ENCODE measurements around the gene MCM7. TPM values are rescaled to one million over a fixed set of nuclear protein-coding genes. Genes with fewer than 3 reads are reported as not detected.
"Not testable (repeated sequence)": the region's sequence is repeated elsewhere in the genome, so short reads cannot be mapped to it uniquely, and the experiment has no call there.

Gene MCM7
- total and polyA plus RNA-seq, 4 donors = 36.0 to 54.7 (median 41.8) TPM

DNA sequence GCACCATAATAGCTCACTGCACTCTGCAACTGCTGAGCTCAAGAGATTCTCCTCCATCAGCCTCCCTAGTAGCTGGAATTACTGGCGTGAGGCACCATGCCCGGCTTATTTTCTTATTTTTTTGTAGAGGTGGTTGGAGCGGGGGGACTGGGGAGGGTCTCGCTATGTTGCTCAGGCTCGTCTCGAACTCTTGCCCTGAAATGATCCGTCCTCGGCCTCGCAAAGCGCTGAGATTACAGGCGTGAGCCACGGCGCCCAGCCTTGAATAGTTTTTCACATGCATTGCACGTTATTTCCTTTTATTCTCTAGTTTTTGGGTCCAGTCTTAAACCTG is 47.0 kb upstream of the MCM7 start:
- ATAC-seq (ENCODE audit: insufficient read depth, low FRiP score) (no peak), DNase-seq (no peak)
- Histone ChIP-seq H3K27me3 (ENCODE audit: control insufficient read depth in 3 of 3, insufficient read depth in 3 of 3, low read length in 2 of 3) (no peaks in the 10 kb centered on the region), H3K4me1 (ENCODE audit: control insufficient read depth in 5 of 5, insufficient read depth in 5 of 5, low read length in 5 of 5) (peaks cover 0 to 15% (median 0%) of the 10 kb centered on the region in 5 donors), H3K4me3 (peak overlapping the region; percentile 17), H3K36me3 (ENCODE audit: control insufficient read depth in 4 of 4, insufficient read depth in 4 of 4, low read length in 4 of 4) (peaks cover 0 to 2% (median under 1%) of the 10 kb centered on the region in 4 donors), H3K9ac (ENCODE audit: insufficient read depth in 1 of 2, low read length in 2 of 2) (peak overlapping the region; percentile 9 to 14), H3K27ac (ENCODE audit: low read depth in 1 of 2, low read length in 1 of 2) (peak overlapping the region; percentile 78 to 82), H3K9me3 (ENCODE audit: control insufficient read depth in 4 of 4, insufficient read depth in 3 of 4, low read length in 3 of 4) (no peaks in the 10 kb centered on the region)
- WGBS, 2 donors = 14 to 20% methylated on average over 14 of the region's 14 CpGs
- TF ChIP-seq, protein P1, sequence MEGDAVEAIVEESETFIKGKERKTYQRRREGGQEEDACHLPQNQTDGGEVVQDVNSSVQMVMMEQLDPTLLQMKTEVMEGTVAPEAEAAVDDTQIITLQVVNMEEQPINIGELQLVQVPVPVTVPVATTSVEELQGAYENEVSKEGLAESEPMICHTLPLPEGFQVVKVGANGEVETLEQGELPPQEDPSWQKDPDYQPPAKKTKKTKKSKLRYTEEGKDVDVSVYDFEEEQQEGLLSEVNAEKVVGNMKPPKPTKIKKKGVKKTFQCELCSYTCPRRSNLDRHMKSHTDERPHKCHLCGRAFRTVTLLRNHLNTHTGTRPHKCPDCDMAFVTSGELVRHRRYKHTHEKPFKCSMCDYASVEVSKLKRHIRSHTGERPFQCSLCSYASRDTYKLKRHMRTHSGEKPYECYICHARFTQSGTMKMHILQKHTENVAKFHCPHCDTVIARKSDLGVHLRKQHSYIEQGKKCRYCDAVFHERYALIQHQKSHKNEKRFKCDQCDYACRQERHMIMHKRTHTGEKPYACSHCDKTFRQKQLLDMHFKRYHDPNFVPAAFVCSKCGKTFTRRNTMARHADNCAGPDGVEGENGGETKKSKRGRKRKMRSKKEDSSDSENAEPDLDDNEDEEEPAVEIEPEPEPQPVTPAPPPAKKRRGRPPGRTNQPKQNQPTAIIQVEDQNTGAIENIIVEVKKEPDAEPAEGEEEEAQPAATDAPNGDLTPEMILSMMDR (IDR thresholded peaks at IDR 0.05; ENCODE audit: control extremely low read depth, extremely low read depth) = no peak

DNA sequence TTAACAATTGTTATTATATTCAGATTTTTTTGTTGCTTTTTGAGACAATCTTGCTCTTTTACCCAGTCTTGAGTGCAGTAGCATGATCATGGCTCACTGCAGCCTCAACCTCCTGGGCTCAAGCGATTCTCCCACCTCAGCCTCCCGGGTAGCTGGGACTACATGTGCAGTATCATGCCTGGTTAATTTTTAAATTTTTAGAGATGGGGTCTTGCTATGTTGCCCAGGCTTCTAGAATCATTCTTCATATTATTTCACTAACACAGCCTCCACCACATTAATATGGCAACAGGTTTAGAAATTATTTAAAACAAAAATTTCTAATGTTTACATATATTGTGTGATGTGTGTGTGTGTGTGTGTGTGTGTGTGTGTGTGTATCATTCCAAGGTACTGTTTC is 46.1 kb upstream of the MCM7 start:
- H3K36me3 ChIP-seq (ENCODE audit: control insufficient read depth in 4 of 4, insufficient read depth in 4 of 4, low read length in 4 of 4) = no peaks in the 10 kb centered on the region
- peaks cover 0 to 15% (median 0%) of the 10 kb centered on the region in 5 donors for H3K4me1 ChIP-seq (ENCODE audit: control insufficient read depth in 5 of 5, insufficient read depth in 5 of 5, low read length in 5 of 5)
- H3K27me3 ChIP-seq (ENCODE audit: control insufficient read depth in 3 of 3, insufficient read depth in 3 of 3, low read length in 2 of 3) = no peaks in the 10 kb centered on the region
- no peak for ATAC-seq (ENCODE audit: insufficient read depth, low FRiP score)
- TF ChIP-seq, protein P1 (IDR thresholded peaks at IDR 0.05; ENCODE audit: control extremely low read depth, extremely low read depth) = no peak
- H3K9me3 ChIP-seq (ENCODE audit: control insufficient read depth in 4 of 4, insufficient read depth in 3 of 4, low read length in 3 of 4) = no peaks in the 10 kb centered on the region
- no peak for DNase-seq
- H3K27ac ChIP-seq (ENCODE audit: low read depth in 1 of 2, low read length in 1 of 2) = no peak overlapping the region
- no peak overlapping the region for H3K9ac ChIP-seq (ENCODE audit: insufficient read depth in 1 of 2, low read length in 2 of 2)
- H3K4me3 ChIP-seq = no peak overlapping the region
- 91 to 98% methylated on average over 2 of the region's 2 CpGs for WGBS, 2 donors

DNA sequence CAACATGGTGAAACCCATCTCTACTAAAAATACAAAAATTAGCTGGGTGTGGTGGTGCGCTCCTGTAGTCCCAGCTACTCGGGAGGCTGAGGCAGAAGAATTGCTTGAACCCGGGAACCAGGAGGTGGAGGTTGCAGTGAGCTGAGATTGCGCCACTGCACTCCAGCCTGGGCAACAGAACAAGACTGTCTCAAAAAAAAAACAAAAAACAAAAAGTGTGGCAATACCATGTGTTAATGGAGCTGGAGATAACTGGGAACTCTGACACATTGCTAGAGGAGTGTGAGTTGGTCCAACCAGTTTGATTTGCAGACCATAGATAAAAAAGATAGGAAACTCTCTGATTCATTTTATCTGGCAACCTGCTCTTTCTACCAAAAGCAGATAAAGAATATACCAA is 45.2 kb upstream of the MCM7 start:
- not testable (repeated sequence) for H3K9me3 ChIP-seq (ENCODE audit: control insufficient read depth in 4 of 4, insufficient read depth in 3 of 4, low read length in 3 of 4); H3K27me3 ChIP-seq (ENCODE audit: control insufficient read depth in 3 of 3, insufficient read depth in 3 of 3, low read length in 2 of 3); H3K9ac ChIP-seq (ENCODE audit: insufficient read depth in 1 of 2, low read length in 2 of 2); H3K4me3 ChIP-seq; ATAC-seq (ENCODE audit: insufficient read depth, low FRiP score); DNase-seq; H3K27ac ChIP-seq (ENCODE audit: low read depth in 1 of 2, low read length in 1 of 2); H3K36me3 ChIP-seq (ENCODE audit: control insufficient read depth in 4 of 4, insufficient read depth in 4 of 4, low read length in 4 of 4)
- H3K4me1 ChIP-seq (ENCODE audit: control insufficient read depth in 5 of 5, insufficient read depth in 5 of 5, low read length in 5 of 5) = peaks cover 0 to 15% (median 0%) of the 10 kb centered on the region in 5 donors
- 68 to 81% methylated on average over 4 of the region's 4 CpGs for WGBS, 2 donors

DNA sequence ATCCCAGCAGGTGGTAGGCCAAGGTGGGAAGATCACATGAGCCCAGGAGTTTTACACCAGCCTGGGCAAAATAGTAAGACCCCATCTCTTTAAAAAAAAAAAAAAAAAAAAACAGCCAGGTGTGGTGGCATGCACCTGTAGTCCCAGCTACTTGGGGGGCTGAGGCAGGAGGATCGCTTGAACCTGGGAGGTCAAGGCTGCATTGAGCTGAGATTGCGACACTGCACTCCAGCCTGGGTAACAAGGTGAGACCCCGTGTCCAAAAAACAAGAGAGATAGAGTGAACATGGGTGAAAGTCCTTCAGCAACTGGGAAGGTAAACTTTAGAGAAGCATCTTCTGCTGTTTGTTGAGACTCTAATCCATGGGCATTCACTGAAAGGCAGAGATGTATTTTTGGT is 41.3 kb upstream of the MCM7 start:
- TF ChIP-seq, protein P1 (IDR thresholded peaks at IDR 0.05; ENCODE audit: control extremely low read depth, extremely low read depth) = no peak
- H3K36me3 ChIP-seq (ENCODE audit: control insufficient read depth in 4 of 4, insufficient read depth in 4 of 4, low read length in 4 of 4) = no peaks in the 10 kb centered on the region
- H3K4me3 ChIP-seq = no peak overlapping the region
- no peaks in the 10 kb centered on the region for H3K27me3 ChIP-seq (ENCODE audit: control insufficient read depth in 3 of 3, insufficient read depth in 3 of 3, low read length in 2 of 3)
- WGBS, 2 donors = 89 to 97% methylated on average over 3 of the region's 3 CpGs
- DNase-seq (no peak), ATAC-seq (ENCODE audit: insufficient read depth, low FRiP score) (no peak)
- H3K27ac ChIP-seq (ENCODE audit: low read depth in 1 of 2, low read length in 1 of 2) = no peak overlapping the region
- no peak overlapping the region for H3K9ac ChIP-seq (ENCODE audit: insufficient read depth in 1 of 2, low read length in 2 of 2)
- H3K9me3 ChIP-seq (ENCODE audit: control insufficient read depth in 4 of 4, insufficient read depth in 3 of 4, low read length in 3 of 4) = no peaks in the 10 kb centered on the region
- no peaks in the 10 kb centered on the region for H3K4me1 ChIP-seq (ENCODE audit: control insufficient read depth in 5 of 5, insufficient read depth in 5 of 5, low read length in 5 of 5)
